HG03439 (cell line): Measurements from ENCODE around the gene PRSS50.

Experiments
- ATAC-seq: cut with Tn5 transposase; IDR thresholded peaks from one replicate; pipeline ENCODE4 v1.9.1; 2021; ENCODE audit warnings: mild to moderate bottlenecking, moderate library complexity; ENCODE audit not compliant: unreplicated experiment

Gene PRSS50

DNA sequence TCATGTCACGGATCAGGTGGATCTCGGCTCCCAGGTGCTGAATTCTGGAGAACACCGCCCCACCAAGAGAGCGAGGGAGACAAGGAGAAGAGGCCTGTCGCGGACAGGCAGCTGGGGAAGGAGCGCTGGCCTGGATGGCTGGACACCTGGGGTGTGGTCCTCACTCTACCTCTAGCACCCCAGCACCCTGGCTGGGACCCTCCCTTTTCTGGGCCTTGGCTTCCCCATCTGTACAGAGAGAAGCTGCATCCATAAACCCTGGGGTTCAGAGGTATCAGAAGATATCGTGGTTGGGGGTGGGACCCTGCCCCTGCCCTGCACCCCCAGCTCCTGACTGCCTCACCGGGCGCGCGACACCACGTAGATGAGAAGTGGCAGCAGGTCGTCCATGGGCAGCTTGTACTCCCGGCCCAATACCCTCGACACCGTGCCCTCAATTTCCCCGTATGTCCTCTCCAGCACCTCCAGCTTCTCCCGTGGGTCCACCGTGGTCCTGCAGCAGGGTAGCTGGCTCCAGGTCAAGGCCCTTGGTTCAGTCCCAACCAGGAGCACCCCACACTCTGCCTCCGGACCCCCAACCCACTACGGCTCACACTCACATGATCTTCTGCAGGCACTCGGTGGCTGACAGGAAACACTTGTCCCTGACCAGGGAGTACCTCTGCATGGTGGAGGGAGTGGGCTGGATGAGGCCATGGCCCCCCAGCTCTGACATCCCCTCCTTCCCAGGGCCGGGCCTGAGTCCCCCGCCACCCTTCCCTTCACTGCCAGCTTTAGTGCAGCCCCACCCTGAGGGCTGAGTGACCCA, 45.9 kb downstream of the PRSS50 start:
- no peak for ATAC-seq

DNA sequence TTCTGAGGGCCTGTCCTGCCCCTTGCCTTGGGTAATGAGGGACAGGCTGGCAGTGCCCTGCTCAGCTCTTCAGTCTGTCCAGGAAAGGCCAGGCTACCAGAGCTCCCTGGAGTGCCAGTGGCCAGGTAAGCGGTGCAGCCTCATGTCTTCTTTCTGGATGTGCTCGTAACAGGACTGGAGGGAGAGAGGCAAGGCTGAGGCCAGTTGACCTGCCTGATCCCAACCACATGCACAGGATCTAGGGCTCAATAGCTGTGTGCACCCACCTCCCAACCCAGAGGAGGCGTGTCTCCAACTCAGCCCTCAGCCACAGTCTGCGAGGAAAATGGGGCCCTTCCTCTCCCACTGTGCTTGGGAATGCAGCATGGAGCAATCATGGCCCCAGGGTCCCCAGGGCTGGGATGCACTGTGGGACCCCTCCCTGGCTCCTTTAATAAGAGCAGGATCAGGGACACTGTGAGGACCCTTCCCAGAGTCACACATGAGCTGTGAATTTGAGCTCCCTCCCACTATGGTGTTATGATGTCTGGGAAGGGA, 46.7 kb downstream of the PRSS50 start:
- no peak for ATAC-seq

- ATAC-seq: no peak
Observed at GRCh38 chr3:46670000-46670890, 47.4 kb downstream of the PRSS50 start.

GRCh38 chr3:46669191-46669999, 48.3 kb downstream of the PRSS50 start:
- ATAC-seq: no peak

DNA sequence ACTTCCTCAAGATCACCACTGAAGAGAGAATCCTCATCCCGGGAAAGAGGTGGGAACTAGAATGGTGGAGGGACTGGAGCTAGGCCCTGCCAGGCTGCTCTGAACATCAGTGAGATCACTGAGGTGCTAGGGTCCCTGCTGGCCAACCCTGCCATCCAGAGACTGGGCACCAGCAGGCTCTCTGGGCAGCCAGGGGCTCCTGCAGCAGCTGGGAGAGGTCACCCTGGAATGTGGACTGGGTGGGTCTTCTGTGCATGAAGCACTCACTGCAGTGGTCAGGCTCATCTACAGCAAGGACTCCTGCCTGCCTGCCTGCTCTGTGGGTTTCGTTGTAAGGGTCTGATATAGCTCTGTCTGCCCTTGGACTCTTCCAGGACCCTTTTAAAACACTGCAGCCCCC, 49.1 kb downstream of the PRSS50 start:
- ATAC-seq: no peak

DNA sequence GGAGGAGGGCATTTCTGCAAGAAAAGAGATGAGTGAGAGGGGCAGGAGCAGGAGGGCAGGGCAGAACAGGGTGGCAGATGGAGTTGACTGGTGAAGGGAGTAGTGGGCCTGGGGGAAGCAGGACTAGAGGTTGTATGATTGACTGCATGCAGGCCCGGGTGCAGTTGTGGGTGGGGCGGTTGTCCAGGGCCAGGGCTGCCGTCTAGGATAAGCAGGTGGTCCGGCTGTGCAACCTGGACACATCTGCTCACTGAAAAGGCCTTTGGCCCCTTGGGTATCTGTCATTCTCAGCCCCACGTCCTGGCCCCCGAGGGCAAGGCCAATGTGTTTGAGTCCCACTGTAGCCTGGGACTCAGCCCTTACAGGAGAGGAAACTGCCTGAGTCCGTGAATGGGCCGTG, 49.6 kb downstream of the PRSS50 start:
- ATAC-seq: no peak

DNA sequence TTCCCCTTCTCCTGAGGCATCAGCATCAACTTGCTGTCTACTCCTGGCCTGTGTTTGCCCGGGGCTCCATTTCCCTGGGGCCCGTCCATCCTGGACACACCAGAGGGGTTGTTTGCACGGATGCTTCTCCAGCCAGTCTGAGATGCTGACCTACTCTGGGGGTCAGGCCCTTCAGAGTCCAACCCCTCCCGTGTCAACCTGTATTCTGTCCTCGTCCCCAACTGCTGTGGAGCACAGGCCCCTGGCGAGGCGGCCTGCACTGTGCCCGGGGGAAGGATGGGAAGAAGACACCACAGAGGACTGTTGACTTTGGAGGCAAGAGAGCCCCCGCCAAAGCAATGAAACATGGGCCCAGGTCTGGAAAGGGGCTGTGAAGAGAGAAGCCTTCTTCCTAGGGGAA, 50.0 kb downstream of the PRSS50 start:
- ATAC-seq: no peak

- ATAC-seq: no peak
Observed at GRCh38 chr3:46667061-46667621, 50.5 kb downstream of the PRSS50 start.

DNA sequence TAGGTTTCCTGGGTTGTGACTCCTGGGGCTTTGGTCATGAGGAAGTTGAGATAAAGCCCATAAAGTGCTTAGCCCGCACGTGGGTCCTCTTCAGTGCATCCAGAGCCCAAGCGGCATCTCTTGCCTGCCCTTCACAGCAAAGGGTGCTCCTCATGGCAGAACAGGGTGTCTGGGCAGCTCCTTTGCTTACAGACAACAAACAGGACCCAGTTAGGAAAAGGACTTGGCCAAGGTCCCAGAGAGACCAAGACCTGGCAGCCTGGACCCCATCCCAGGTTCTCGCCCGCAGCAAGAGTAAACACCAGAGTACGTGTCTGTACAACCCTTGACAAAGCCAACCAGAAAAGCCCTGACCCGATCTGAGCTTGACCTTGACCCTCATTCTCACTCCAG, 51.2 kb downstream of the PRSS50 start:
- no peak for ATAC-seq

DNA sequence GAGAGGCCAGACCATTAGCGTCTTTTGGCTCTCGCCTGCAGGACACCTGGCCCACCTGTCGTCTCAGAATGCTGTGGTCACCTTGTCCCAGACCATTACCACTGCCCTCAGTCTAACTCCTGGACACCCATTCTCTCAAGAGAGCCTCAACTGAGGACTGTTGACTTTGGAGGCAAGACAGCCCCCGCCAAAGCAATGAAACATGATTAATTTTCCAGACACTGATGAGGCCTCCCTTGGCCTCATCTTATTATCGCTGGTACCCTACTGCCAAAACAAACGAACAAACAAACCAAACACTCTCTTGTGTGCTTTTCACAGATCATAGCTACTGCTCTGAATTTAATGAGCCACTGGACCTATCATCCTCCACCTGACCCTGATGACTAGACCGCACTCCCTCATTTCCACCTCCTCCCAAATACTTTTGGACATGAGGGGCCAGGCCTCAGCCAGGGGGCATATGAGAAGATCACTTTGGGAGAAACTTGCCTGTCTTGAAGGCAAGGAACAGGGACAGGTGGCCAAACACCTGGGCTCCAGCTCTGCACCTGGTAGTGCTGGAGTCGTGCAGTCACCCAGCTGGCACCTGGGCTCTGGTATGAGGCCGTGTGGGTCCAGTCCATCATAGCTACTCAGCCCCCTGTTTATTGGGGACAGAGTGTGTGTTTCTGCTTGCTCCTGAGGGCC, 51.8 kb downstream of the PRSS50 start:
- ATAC-seq: no peak

GRCh38 chr3:46664971-46665762, 52.5 kb downstream of the PRSS50 start:
- ATAC-seq: no peak

- ATAC-seq: no peak
Observed at GRCh38 chr3:46664188-46664970, 53.3 kb downstream of the PRSS50 start.

DNA sequence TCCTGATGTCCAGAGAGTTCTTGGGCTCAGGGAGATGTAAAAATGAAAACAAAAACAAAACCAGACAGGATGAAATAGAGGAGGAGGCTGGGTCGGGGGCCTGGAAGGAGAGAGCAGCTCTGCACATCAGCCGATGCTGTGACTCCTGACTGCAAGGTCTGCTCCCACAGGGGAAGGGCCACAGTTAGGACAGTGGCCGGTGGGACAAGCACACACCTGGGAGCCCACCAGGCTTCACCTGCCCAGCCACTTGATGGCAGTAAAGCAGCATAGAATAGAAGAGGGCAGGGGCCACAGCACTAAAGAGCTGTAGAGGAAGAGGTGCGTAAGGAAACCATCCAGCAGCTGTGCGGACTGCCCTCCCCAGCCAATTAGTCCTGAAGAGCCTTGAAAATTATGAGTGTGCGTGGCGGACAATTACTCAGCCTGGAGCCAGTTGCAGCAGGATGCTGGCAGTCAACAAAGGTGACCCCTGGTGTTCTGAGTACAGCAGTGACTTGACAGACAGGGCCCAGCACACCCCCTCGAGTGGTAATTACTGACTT, 54.0 kb downstream of the PRSS50 start:
- no peak for ATAC-seq

GRCh38 chr3:46662771-46663551, 54.7 kb downstream of the PRSS50 start:
- no peak for ATAC-seq
